Liver (tissue), 3 donors: ENCODE data around the gene GNA15.

Experiments
- ATF3 ChIP-seq: IDR thresholded peaks from 2 replicates; pipeline ENCODE4 v1.6.1; 2016; ENCODE audit warnings: antibody characterized with exemption
- CTCF ChIP-seq: fragments of 150-350 bp; IDR thresholded peaks from 2 replicates; pipeline ENCODE4 v1.5.1; 2017; ENCODE audit warnings: improper control_type of control experiment, low read depth, low read length; ENCODE audit not compliant: missing input control
- EGR1 ChIP-seq, 2 donors: IDR thresholded peaks; 2 replicates each; pipeline ENCODE4 v1.6.1; 2016 to 2018; ENCODE audit warnings: antibody characterized with exemption in 2 of 2, low read depth in 2 of 2
- GABPA ChIP-seq, 2 donors: IDR thresholded peaks in 1 of 2; conservative IDR thresholded peaks in 1 of 2; 2 replicates each; pipeline ENCODE4 v1.6.1; 2016; ENCODE audit warnings: antibody characterized with exemption in 2 of 2, mild to moderate bottlenecking in 1 of 2, moderate library complexity in 1 of 2
- HNF4A ChIP-seq, 2 donors: conservative IDR thresholded peaks; 2 replicates each; pipeline ENCODE4 v1.6.1; 2016; ENCODE audit warnings: antibody characterized with exemption in 2 of 2, mild to moderate bottlenecking in 2 of 2
- JUND ChIP-seq, 2 donors: IDR thresholded peaks; 2 replicates each; pipeline ENCODE4 v1.6.1; 2016; ENCODE audit warnings: antibody characterized with exemption in 2 of 2
- RAD21 ChIP-seq, 2 donors: IDR thresholded peaks; 2 replicates each; pipeline ENCODE4 v1.6.1; 2016; ENCODE audit warnings: antibody characterized with exemption in 2 of 2, mild to moderate bottlenecking in 2 of 2
- REST ChIP-seq: IDR thresholded peaks from 2 replicates; pipeline ENCODE4 v1.6.1; 2016; ENCODE audit warnings: antibody characterized with exemption, mild to moderate bottlenecking
- SP1 ChIP-seq: IDR thresholded peaks from 2 replicates; pipeline ENCODE4 v1.6.1; 2018; ENCODE audit warnings: antibody characterized with exemption, mild to moderate bottlenecking
- TAF1 ChIP-seq: conservative IDR thresholded peaks from 2 replicates; pipeline ENCODE4 v1.6.1; 2016; ENCODE audit warnings: antibody characterized with exemption, mild to moderate bottlenecking
- YY1 ChIP-seq: IDR thresholded peaks from 2 replicates; pipeline ENCODE4 v1.6.1; 2016; ENCODE audit warnings: antibody characterized with exemption, mild to moderate bottlenecking
- ZBTB33 ChIP-seq: IDR thresholded peaks from 2 replicates; pipeline ENCODE4 v1.6.1; 2016; ENCODE audit warnings: antibody characterized with exemption
- TF ChIP-seq, protein P1 (sequence below): IDR thresholded peaks from 2 replicates; pipeline ENCODE4 v1.6.1; 2016; ENCODE audit warnings: antibody characterized with exemption
- donor health status: healthy.
- donor health status: healthy.

- TF ChIP-seq CTCF = no peak
- TF ChIP-seq RAD21 (IDR thresholded peaks at IDR 0.05) = no peak
- TF ChIP-seq REST = no peak
- TF ChIP-seq ZBTB33 = no peak
- TF ChIP-seq TAF1 = no peak
- TF ChIP-seq, protein P1, sequence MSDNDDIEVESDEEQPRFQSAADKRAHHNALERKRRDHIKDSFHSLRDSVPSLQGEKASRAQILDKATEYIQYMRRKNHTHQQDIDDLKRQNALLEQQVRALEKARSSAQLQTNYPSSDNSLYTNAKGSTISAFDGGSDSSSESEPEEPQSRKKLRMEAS = no peak
- TF ChIP-seq JUND (IDR thresholded peaks at IDR 0.05) = no peak
- no peak for TF ChIP-seq ATF3
- TF ChIP-seq HNF4A (conservative IDR thresholded peaks at IDR 0.05) = no peak
- TF ChIP-seq EGR1 (IDR thresholded peaks at IDR 0.05; ENCODE audit: low read depth in 2 of 2) = no peak
- no peak for TF ChIP-seq SP1
- TF ChIP-seq GABPA (IDR thresholded peaks at IDR 0.05 in 1 of 2, conservative IDR thresholded peaks at IDR 0.05 in 1 of 2) = no peak
- no peak for TF ChIP-seq YY1
These were observed 10.3 kb downstream of the GNA15 start for GRCh38 chr19:3145909-3146676.
